ENCODE results near the gene SUMO3.

The SUMO3 gene

DNA sequence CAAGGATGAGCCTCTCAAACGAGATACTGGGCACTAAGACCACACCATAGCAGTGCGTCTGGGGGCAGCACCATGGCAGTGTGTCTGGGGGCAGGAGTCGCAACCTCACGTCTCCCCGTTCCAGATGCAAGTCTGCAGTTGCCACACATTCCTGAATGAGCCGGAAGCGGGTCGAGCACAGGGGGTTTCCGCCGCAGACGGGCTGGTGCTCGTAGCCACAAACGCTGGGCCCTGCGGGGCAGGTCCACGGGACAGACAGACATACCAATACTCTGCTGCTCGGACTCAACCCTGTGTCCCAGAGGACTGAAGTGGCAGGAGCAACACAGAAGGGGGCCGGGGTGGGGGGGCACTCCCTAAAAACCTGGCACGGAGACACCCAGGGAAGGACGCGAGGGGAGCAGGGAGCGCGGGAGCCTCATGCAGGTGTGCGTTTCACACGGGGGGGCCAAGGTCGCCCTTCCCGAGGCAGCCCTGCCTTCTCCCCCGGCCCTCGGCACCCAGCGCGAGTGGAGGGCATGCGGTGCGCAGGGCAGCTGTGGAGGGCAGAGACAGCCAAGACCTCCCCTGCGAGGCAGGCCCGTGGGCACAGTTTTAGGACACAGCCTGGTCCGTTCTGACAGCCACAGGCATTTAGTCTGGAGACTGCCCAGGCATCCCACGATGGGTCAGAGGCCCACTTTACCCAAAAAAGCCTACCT lies 31.1 kb upstream of the SUMO3 start:
- Histone ChIP-seq H3K9me2 (replicated peaks; ENCODE audit: insufficient read depth, low read length) (no peaks in the 10 kb centered on the region), H4K20me1 (ENCODE audit: low read depth, low read length) (no peaks in the 10 kb centered on the region), H3K4me3 (ENCODE audit: insufficient read depth, low read length, poor library complexity, severe bottlenecking) (no peak overlapping the region), H3K4me2 (ENCODE audit: low read depth, low read length, poor library complexity, severe bottlenecking) (no peak overlapping the region), H3K79me2 (ENCODE audit: insufficient read depth, low read length) (no peaks in the 10 kb centered on the region), H3K9me3 (ENCODE audit: insufficient read depth, low read length) (no peaks in the 10 kb centered on the region), H3K9ac (ENCODE audit: low read length) (no peak overlapping the region), H2AFZ (ENCODE audit: low read depth, low read length, severe bottlenecking) (no peak overlapping the region), H3F3A (ENCODE audit: insufficient read depth) (no peaks in the 10 kb centered on the region), H3K27ac (ENCODE audit: low read depth, low read length) (no peak overlapping the region), H3K36me3 (ENCODE audit: low read length) (peaks cover 5% of the 10 kb centered on the region; the same call in 1 of the 2 replicates), H3K27me3 (ENCODE audit: low read length) (no peaks in the 10 kb centered on the region)
- TF ChIP-seq EZH2phosphoT487 (conservative IDR thresholded peaks at IDR 0.05; ENCODE audit: low read length): no peak
- TF ChIP-seq, protein P1, sequence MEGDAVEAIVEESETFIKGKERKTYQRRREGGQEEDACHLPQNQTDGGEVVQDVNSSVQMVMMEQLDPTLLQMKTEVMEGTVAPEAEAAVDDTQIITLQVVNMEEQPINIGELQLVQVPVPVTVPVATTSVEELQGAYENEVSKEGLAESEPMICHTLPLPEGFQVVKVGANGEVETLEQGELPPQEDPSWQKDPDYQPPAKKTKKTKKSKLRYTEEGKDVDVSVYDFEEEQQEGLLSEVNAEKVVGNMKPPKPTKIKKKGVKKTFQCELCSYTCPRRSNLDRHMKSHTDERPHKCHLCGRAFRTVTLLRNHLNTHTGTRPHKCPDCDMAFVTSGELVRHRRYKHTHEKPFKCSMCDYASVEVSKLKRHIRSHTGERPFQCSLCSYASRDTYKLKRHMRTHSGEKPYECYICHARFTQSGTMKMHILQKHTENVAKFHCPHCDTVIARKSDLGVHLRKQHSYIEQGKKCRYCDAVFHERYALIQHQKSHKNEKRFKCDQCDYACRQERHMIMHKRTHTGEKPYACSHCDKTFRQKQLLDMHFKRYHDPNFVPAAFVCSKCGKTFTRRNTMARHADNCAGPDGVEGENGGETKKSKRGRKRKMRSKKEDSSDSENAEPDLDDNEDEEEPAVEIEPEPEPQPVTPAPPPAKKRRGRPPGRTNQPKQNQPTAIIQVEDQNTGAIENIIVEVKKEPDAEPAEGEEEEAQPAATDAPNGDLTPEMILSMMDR (IDR thresholded peaks at IDR 0.05; ENCODE audit: insufficient read depth, low read length, poor library complexity, severe bottlenecking): no peak

DNA sequence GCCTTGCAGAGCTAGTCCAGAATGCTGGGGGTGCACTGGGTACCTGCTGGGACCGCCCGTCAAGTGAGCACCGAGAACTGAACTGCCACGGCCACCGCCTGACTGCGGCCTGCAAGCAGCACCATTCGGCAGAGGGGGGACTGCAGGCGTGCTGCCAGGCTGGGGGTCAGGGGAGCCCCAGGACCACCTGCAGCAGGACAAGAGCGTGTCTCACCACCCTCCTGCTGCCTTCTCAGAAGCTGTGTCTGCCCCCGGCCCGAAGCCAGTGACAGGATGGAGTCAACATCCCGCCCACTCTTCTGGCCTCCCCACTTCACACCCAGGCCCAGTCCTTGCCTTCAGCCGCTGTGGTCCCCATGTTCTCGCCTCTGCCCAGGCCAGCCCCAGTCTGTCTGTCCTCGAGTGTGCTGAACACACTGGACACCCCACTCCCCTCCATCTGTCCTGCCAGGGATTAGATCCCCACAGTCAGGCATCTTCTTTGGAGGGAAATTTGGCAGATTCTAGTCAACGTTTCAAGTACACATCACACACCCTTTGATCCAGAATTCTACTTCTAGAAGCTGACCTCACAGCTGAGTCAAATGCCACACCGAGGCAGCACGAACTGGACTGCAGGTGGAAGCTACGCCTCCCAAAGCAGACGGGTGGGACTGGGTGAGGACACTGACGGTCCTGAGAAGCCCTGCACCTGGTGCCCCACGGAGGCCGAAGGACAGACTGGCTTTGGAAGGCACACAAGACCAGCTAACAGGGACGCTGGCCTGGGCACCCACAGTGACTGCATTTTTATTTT lies 29.6 kb upstream of the SUMO3 start:
- peaks cover 5% of the 10 kb centered on the region; the same call in 1 of the 2 replicates for H3K36me3 ChIP-seq (ENCODE audit: low read length)
- no peaks in the 10 kb centered on the region for H3K27me3 ChIP-seq (ENCODE audit: low read length)
- H3K9me2 ChIP-seq (replicated peaks; ENCODE audit: insufficient read depth, low read length): no peaks in the 10 kb centered on the region
- H3K9ac ChIP-seq (ENCODE audit: low read length): no peak overlapping the region
- H3F3A ChIP-seq (ENCODE audit: insufficient read depth): no peaks in the 10 kb centered on the region
- H3K79me2 ChIP-seq (ENCODE audit: insufficient read depth, low read length): no peaks in the 10 kb centered on the region
- no peaks in the 10 kb centered on the region for H3K9me3 ChIP-seq (ENCODE audit: insufficient read depth, low read length)
- H4K20me1 ChIP-seq (ENCODE audit: low read depth, low read length): no peaks in the 10 kb centered on the region
- H3K4me2 ChIP-seq (ENCODE audit: low read depth, low read length, poor library complexity, severe bottlenecking): no peak overlapping the region
- no peak overlapping the region for H3K27ac ChIP-seq (ENCODE audit: low read depth, low read length)
- no peak overlapping the region for H3K4me3 ChIP-seq (ENCODE audit: insufficient read depth, low read length, poor library complexity, severe bottlenecking)
- H2AFZ ChIP-seq (ENCODE audit: low read depth, low read length, severe bottlenecking): no peak overlapping the region
- no peak for TF ChIP-seq EZH2phosphoT487 (conservative IDR thresholded peaks at IDR 0.05; ENCODE audit: low read length)
- TF ChIP-seq, protein P1 (IDR thresholded peaks at IDR 0.05; ENCODE audit: insufficient read depth, low read length, poor library complexity, severe bottlenecking): no peak

DNA sequence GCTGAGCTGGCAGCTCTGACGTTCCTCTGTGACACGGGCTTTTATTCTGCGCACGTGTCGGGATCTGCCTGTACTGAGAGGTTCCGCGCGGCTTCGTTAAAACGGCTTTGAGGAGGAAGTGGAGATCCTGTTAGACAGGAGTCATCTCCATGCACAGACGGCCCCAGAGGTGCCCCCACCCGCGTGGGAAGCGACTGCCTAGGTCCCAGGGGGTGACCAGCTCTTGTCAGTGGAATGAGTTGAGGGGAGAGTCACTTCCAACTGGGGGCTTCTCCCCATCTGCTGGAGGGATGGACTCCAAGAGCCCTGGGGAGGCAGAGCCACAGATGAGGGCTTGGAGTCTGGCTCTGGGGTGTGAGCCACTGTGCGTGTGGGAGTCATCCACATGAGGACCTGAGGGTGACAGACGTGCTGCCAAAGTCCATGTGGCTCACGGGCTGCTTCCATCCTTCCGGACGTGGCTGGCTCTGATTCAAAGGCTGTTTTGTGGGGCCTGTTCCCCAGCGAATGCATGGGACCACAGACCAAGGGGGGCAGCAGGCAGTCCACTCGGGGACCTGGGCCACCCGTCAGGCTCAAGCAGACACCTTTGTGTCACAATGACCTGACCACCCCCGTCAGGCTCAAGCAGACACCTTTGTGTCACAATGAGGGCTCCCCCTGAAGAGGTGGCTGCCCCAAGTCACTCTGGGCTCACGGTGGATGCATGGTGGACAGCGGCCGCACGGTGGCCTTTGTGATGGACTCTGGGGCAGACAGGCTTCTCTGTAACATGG lies 28.8 kb upstream of the SUMO3 start:
- TF ChIP-seq, protein P1 (IDR thresholded peaks at IDR 0.05; ENCODE audit: insufficient read depth, low read length, poor library complexity, severe bottlenecking): no peak
- TF ChIP-seq EZH2phosphoT487 (conservative IDR thresholded peaks at IDR 0.05; ENCODE audit: low read length): no peak
- Histone ChIP-seq H3K9me2 (replicated peaks; ENCODE audit: insufficient read depth, low read length) (no peaks in the 10 kb centered on the region), H3K4me3 (ENCODE audit: insufficient read depth, low read length, poor library complexity, severe bottlenecking) (no peak overlapping the region), H4K20me1 (ENCODE audit: low read depth, low read length) (no peaks in the 10 kb centered on the region), H3K9me3 (ENCODE audit: insufficient read depth, low read length) (no peaks in the 10 kb centered on the region), H3K27ac (ENCODE audit: low read depth, low read length) (no peak overlapping the region), H3K79me2 (ENCODE audit: insufficient read depth, low read length) (no peaks in the 10 kb centered on the region), H3K4me2 (ENCODE audit: low read depth, low read length, poor library complexity, severe bottlenecking) (no peak overlapping the region), H3K27me3 (ENCODE audit: low read length) (no peaks in the 10 kb centered on the region), H3K36me3 (ENCODE audit: low read length) (peaks cover 5% of the 10 kb centered on the region; the same call in 1 of the 2 replicates), H3F3A (ENCODE audit: insufficient read depth) (no peaks in the 10 kb centered on the region), H3K9ac (ENCODE audit: low read length) (no peak overlapping the region), H2AFZ (ENCODE audit: low read depth, low read length, severe bottlenecking) (no peak overlapping the region)
